Measurements from ENCODE around the gene WDR1. TPM values are rescaled to one million over a fixed set of nuclear protein-coding genes. Genes with fewer than 3 reads are reported as not detected.

WDR1 gene
- total RNA-seq, 1 experiment from 2014 or later, result 367 TPM

DNA sequence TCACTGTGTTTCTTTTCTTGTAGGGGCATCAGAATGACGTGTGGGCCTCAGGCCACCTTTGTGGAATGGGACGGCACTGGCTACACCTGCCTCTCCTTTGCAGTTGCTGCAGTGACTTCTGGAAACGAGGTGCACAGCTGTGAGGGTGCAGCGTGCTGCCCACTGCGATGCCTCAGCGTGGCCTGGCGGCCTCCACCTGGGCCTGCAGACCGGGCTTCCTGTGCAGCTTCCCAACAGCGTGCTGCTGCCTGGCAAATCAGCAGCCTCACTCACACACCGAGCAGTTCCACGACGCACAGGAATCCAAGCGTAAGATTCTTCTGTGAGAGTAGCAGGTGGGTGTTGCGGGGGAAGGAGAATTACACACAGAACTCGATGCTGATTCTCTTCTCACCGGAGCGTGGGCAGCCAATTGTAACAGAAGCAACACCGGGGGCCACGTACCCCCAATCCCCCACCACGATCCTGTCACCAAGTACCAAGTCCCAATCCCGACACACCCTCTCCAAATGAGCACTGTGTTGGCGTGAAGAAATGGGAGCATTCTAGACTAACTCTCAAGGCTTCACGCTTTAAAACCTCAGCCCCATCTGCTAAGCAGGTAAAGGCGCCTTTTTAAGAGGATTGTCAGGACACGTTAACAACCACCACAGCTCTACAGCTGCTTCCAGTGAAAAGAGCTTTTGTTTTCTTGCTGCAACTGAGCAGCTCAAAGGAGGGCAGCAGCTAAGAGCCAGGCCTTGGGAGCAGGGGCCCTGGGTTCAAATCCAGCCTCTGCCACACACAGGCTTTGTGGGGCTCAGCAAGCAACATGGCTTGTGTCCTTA is 16.9 kb downstream of the WDR1 start:
- no peak overlapping the region for H3K9ac ChIP-seq (ENCODE audit: extremely low read depth, insufficient read length, low read length)
- no peak overlapping the region for H2AFZ ChIP-seq (ENCODE audit: low read length)
- H3K9me3 ChIP-seq (ENCODE audit: control insufficient read depth, low read depth, low read length), result no peaks in the 10 kb centered on the region
- peaks cover 40% of the 10 kb centered on the region in 2 experiments for H3K4me1 Mint-ChIP-seq
- H3K4me3 Mint-ChIP-seq, result no peak overlapping the region
- no peak overlapping the region for H3K4ac ChIP-seq (ENCODE audit: low read depth, low read length)
- H2BK20ac ChIP-seq (ENCODE audit: low read depth, low read length, poor library complexity, severe bottlenecking), result no peak overlapping the region
- H3K27me3 ChIP-seq (ENCODE audit: insufficient read depth, low read length), result no peaks in the 10 kb centered on the region
- no peak overlapping the region for H3K18ac ChIP-seq (ENCODE audit: insufficient read length, low read depth, low read length)
- no peaks in the 10 kb centered on the region for H3K23me2 ChIP-seq (ENCODE audit: insufficient read length, low read depth, low read length, poor library complexity, severe bottlenecking)
- H2BK15ac ChIP-seq (ENCODE audit: low read depth, low read length), result no peak overlapping the region
- H3K27ac ChIP-seq (ENCODE audit: insufficient read length, low read depth, low read length), result no peak overlapping the region
- H3K23ac ChIP-seq (ENCODE audit: insufficient read length, low read depth, low read length), result no peak overlapping the region
- H3K4me2 ChIP-seq (ENCODE audit: insufficient read depth, insufficient read length, low read length), result no peak overlapping the region
- peak overlapping the region in 2 of 3 experiments; percentile 35 to 75; a peak in 1 of 7 replicates for H3K27ac Mint-ChIP-seq
- no peaks in the 10 kb centered on the region for H3K27me3 Mint-ChIP-seq (ENCODE audit: low read depth)
- H2BK120ac ChIP-seq (ENCODE audit: low read depth, low read length, poor library complexity, severe bottlenecking), result no peak overlapping the region
- no peak for DNase-seq
- no peak overlapping the region for H3K14ac ChIP-seq (ENCODE audit: insufficient read depth, low read length)
- no peaks in the 10 kb centered on the region for H4K20me1 ChIP-seq (ENCODE audit: control insufficient read depth, insufficient read depth, insufficient read length)
- peaks cover 7% of the 10 kb centered on the region for H3K79me1 ChIP-seq (ENCODE audit: insufficient read depth, low read depth, low read length, poor library complexity, severe bottlenecking)
- H3K79me2 ChIP-seq (ENCODE audit: insufficient read depth, low read length), result peaks cover 20% of the 10 kb centered on the region; the same call in 1 of the 2 replicates
- H3T11ph ChIP-seq (ENCODE audit: low read length), result no peak overlapping the region
- no peak overlapping the region for H2AK5ac ChIP-seq (ENCODE audit: insufficient read length, low read length)
- H3K36me3 Mint-ChIP-seq (ENCODE audit: insufficient read depth in 1 of 3, low read depth in 3 of 3), result peaks cover 46 to 85% (median 84%) of the 10 kb centered on the region in 3 experiments
- no peak overlapping the region for H4K5ac ChIP-seq (ENCODE audit: insufficient read length, low read depth, low read length)
- no peaks in the 10 kb centered on the region; a peak in 1 of 5 replicates for H3K9me3 Mint-ChIP-seq
- H2BK5ac ChIP-seq (ENCODE audit: insufficient read length, low read length), result no peak overlapping the region
- no peak overlapping the region for H2BK12ac ChIP-seq (ENCODE audit: insufficient read length, low read depth, low read length)
- no peaks in the 10 kb centered on the region; the same call in 1 of the 2 replicates for H3K4me1 ChIP-seq (ENCODE audit: insufficient read depth, low read length)
- TF ChIP-seq, protein P1, sequence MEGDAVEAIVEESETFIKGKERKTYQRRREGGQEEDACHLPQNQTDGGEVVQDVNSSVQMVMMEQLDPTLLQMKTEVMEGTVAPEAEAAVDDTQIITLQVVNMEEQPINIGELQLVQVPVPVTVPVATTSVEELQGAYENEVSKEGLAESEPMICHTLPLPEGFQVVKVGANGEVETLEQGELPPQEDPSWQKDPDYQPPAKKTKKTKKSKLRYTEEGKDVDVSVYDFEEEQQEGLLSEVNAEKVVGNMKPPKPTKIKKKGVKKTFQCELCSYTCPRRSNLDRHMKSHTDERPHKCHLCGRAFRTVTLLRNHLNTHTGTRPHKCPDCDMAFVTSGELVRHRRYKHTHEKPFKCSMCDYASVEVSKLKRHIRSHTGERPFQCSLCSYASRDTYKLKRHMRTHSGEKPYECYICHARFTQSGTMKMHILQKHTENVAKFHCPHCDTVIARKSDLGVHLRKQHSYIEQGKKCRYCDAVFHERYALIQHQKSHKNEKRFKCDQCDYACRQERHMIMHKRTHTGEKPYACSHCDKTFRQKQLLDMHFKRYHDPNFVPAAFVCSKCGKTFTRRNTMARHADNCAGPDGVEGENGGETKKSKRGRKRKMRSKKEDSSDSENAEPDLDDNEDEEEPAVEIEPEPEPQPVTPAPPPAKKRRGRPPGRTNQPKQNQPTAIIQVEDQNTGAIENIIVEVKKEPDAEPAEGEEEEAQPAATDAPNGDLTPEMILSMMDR (conservative IDR thresholded peaks at IDR 0.05), result no peak
- H3K56ac ChIP-seq (ENCODE audit: insufficient read length, low read depth, low read length), result no peak overlapping the region
- WGBS (ENCODE audit: extremely low coverage, insufficient read length, low lambda C conversion rate), result no CpG with 5 or more reads among the region's 25 CpGs
- no peak overlapping the region for H4K8ac ChIP-seq (replicated peaks; ENCODE audit: insufficient read length, low read depth, low read length)
- H4K91ac ChIP-seq (ENCODE audit: insufficient read length, low read depth, low read length), result no peak overlapping the region

Measured in H9 (cell line).